IPS-20b (cell line): Measurements from ENCODE around the gene ZNF226.
"Not testable (repeated sequence)": the region's sequence is repeated elsewhere in the genome, so short reads cannot be mapped to it uniquely, and the experiment has no call there.

Experiments used
- H3K27ac ChIP-seq: one replicate; pipeline ENCODE4 v1.5.1; 2013; ENCODE audit warnings: low read length
- H3K27me3 ChIP-seq: 2 replicates; pipeline ENCODE4 v1.6.1; 2013; ENCODE audit warnings: mild to moderate bottlenecking, low read length, inconsistent platforms; ENCODE audit not compliant: insufficient read depth
- H3K36me3 ChIP-seq: 2 replicates; pipeline ENCODE4 v1.6.1; 2013; ENCODE audit warnings: low read depth, mild to moderate bottlenecking, inconsistent platforms, low read length, moderate library complexity; ENCODE audit not compliant: insufficient read depth
- H3K4me1 ChIP-seq: 2 replicates; pipeline ENCODE4 v1.6.1; 2013; ENCODE audit warnings: mild to moderate bottlenecking, control low read depth, inconsistent platforms, low read length, moderate library complexity; ENCODE audit not compliant: insufficient read depth
- H3K4me3 ChIP-seq: 2 replicates; pipeline ENCODE4 v1.5.1; 2013; ENCODE audit warnings: mild to moderate bottlenecking, low read length, inconsistent platforms
- H3K9ac ChIP-seq: 2 replicates; pipeline ENCODE4 v1.6.1; 2013; ENCODE audit warnings: low read depth, mild to moderate bottlenecking, inconsistent platforms, low read length, moderate library complexity
- H3K9me3 ChIP-seq: 2 replicates; pipeline ENCODE4 v1.6.1; 2013; ENCODE audit warnings: mild to moderate bottlenecking, low read depth, low read length, inconsistent platforms; ENCODE audit not compliant: insufficient read depth

ZNF226 gene

GRCh38 chr19:44212866-44213346 lies 48.0 kb downstream of the ZNF226 start:
- H3K9ac ChIP-seq, result peak overlapping the region; percentile 94

DNA sequence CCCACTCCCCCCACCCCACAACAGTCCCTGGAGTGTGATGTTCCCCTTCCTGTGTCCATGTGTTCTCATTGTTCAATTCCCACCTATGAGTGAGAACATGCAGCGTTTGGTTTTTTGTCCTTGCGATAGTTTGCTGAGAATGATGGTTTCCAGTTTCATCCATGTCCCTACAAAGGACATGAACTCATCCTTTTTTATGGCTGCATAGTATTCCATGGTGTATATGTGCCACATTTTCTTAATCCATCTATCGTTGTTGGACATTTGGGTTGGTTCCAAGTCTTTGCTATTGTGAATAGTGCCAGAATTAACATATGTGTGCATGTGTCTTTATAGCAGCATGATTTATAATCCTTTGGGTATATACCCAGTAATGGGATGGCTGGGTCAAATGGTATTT lies 55.0 kb downstream of the ZNF226 start:
- not testable (repeated sequence) for H3K27me3 ChIP-seq, H3K27ac ChIP-seq, H3K9me3 ChIP-seq, H3K4me1 ChIP-seq, H3K9ac ChIP-seq, H3K4me3 ChIP-seq
- H3K36me3 ChIP-seq, result peaks cover 27% of the 10 kb centered on the region

More at GRCh38 chr19:44212866-44213346, 48.0 kb downstream of the ZNF226 start:
- Histone ChIP-seq H3K27ac (peak overlapping the region; percentile 44), H3K27me3 (no peaks in the 10 kb centered on the region), H3K4me3 (peak overlapping the region; percentile 97), H3K9me3 (peaks cover 14% of the 10 kb centered on the region; the same call in 1 of the 2 replicates), H3K4me1 (no peaks in the 10 kb centered on the region), H3K36me3 (peaks cover 18% of the 10 kb centered on the region)

- H3K36me3 ChIP-seq, result peaks cover 27% of the 10 kb centered on the region
- H3K9me3 ChIP-seq, H3K4me1 ChIP-seq, H3K27ac ChIP-seq, H3K9ac ChIP-seq, H3K4me3 ChIP-seq, H3K27me3 ChIP-seq: not testable (repeated sequence)
These were observed 55.9 kb downstream of the ZNF226 start for GRCh38 chr19:44220761-44221160.

- H3K36me3 ChIP-seq, result peaks cover 24% of the 10 kb centered on the region
- not testable (repeated sequence) for H3K27ac ChIP-seq, H3K27me3 ChIP-seq, H3K4me1 ChIP-seq, H3K9me3 ChIP-seq, H3K4me3 ChIP-seq, H3K9ac ChIP-seq
These were observed 56.4 kb downstream of the ZNF226 start for GRCh38 chr19:44221291-44221690.
